SK-N-DZ (cell line): ENCODE measurements around the gene ROCK2.

Experiments
- DNase-seq: peaks from one replicate; pipeline ENCODE4 v3.0.0-alpha.2; 2015; ENCODE audit warnings: low spot score

ROCK2 gene

GRCh38 chr2:11367170-11367730, 22.8 kb upstream of the ROCK2 start:
- DNase-seq: no peak

DNA sequence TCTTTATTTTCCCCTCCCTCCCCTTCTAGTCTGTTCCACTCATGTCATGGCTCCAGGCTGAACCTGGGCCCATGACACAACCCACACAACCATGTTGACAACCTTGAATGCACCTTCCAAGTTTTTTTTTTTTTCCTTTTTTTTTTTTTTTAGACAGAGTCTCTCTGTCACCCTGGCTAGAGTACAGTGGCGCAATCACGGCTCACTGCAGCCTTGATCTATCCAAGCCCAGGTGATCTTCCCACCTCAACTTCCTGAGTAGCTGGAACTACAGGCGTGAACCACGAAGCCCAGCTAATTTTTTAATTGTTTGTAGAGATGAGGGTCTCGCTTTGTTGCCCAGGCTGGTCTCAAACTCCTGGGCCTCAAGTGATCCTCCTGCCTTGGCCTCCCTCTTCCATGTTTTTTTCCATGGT, 21.9 kb upstream of the ROCK2 start:
- no peak for DNase-seq

DNA sequence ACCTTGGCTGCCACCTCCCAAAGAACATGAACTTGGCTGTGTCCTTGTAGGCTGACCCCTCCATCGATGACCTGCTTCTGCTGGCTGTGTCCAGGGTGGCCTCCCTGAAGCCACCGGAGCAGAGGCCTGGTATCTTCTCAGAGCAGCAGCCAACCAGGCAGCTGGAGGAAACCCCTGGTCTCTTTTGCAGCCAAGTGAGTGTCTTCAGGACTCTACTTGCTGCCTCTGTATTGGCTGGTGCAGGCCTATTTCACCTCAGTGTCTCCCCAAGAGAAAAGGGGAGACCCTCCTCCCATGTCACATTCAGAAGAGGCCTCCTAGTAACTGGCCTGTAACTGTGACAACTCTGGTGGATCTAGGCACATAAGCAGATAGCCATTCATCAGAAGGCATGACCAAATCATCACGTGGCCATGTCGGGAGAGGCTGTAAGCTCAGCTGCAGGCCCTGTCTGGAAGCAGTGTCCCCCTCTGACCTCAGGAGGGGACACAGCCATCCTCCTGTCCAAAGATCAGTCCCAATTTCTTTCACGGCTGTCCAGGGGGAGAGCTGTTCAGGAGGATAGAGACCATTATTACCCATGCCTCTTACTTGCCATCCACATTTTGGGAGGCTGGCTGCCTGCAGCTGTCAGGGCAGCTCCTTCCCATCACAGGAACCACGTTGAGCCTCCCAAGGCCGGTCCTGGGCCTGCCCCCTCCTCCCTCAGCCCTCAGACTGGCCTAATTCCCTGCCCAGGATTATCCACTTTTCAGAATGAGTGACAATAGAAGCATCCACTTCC, 20.9 kb upstream of the ROCK2 start:
- DNase-seq: no peak

GRCh38 chr2:11364565-11364887, 20.1 kb upstream of the ROCK2 start:
- DNase-seq: no peak

DNA sequence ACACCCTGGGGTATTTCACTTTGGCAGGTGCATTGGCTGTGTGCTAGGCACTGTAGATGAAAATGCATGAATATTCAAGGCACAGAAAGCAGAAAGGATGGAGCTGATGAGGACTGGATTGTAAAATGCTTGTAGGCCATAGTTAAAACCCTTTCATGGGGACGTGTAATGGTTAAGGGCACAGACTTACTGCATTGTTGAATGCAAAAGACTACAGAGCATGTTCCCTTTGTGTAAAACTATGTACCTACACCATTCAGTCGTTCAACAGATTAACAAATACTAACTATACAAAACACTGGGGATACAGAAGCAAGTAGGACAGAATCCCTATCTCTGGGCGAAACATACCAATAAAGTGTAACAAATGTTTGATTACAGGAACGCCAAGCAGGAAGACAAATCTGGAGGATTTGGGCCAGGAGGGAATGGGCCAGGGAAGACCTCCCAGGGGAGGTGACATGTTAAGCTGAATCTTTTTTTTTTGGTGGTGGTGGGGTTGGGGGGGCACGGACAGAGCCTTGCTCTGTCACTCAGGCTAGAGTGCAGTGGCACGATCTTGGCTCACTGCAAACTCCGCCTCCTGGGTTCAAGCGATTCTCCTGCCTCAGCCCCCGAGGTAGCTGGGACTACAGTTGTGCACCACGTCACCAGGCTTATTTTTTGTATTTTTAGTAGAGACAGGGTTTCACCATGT, 19.6 kb upstream of the ROCK2 start:
- DNase-seq: no peak

DNA sequence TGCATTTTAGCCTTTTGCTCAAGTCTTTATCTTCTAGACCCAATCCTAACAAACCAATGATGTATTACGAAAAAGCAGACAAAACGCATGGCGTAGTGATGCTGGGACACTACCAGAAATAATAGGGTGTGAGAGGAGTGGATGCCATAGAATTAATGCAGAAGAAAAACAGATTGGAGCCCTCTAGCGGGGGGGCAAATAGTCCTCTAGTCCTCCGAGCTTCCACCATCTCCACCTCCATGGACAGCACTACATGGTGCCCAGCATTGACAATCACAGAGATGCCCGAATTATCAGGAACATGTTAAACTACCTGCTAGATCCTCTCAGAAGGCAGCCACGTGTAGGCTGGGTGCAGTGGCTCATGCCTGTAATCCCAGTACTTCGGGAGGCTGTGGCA, 15.4 kb upstream of the ROCK2 start:
- no peak for DNase-seq

GRCh38 chr2:11357428-11357972, 13.1 kb upstream of the ROCK2 start:
- DNase-seq: no peak

GRCh38 chr2:11356764-11357163, 12.3 kb upstream of the ROCK2 start:
- DNase-seq: no peak

DNA sequence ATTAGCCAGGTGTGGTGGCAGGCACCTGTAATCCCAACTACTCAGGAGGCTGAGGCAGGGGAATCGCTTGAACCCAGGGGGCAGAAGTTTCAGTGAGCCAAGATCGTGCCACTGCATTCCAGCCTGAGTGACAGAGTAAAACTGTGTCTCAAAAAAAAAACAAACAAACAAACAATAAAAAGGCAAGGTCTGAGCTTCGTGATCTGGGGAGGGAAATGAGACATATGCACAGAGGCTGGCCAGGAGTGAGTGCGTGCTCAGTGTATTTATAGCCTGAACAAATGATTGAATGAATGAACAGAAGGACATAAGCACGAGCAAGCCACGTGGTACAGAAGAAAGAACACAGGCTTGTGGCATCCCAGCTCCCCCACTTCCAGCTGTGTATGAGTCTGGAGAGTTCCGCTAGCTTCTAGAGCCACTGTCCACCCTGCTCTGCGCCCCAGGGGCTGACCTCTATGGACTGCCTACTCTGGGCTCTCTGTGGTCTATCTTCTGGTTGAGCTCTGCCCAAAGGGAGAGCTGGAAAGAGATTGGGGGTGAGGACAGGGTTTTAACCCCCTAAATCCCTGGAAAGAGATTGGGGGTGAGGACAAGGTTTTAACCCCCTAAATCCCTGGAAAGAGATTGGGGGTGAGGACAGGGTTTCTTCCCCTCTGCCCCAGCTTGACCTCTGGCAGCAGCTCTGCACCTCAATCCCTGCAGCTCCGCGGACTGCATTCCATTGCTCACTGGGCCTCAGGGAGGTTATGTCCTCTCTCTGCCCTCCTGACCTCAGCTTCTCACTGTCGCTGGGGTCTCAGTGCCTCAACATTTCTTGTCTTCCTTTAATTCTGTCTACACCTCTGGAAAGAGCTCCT, 11.0 kb upstream of the ROCK2 start:
- no peak for DNase-seq

GRCh38 chr2:11354363-11355154, 10.1 kb upstream of the ROCK2 start:
- DNase-seq: no peak

DNA sequence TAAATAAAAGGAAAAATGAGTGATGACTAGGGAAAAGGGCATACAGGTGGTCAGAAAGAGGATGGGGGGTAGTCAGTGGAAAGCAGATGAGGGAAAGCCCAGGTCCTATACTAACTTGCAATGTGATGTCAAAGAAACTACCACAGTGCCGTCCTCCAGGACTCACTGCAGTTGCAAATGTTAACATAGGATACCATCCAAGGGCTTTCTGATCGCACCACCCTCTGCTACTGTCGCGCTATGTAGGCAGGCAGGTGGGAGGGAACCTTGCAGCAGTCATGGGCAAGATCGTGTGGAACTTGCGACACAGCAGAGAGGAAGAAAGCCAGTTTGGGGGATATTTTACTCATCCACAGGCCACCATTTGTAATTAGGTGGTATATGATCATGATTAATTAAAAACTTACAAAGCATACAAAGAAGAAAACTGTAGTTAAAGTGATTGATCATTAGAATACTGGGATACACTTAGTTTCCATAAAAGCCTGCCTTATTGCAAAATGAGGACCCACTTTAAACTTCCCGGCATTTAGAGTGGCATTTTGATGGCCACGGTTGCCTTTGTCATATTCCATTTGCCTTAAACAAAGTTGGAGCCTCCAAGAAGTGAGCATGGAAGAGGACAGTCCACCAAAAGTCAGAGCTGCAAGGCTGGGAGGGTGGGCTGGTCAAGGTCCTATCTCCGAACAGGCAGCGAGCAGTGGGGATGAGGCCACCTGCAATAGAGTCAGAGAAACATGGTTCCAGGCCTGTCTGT, 8.5 kb upstream of the ROCK2 start:
- no peak for DNase-seq

- DNase-seq: no peak
These were observed 3.8 kb upstream of the ROCK2 start for GRCh38 chr2:11348209-11348749.

DNA sequence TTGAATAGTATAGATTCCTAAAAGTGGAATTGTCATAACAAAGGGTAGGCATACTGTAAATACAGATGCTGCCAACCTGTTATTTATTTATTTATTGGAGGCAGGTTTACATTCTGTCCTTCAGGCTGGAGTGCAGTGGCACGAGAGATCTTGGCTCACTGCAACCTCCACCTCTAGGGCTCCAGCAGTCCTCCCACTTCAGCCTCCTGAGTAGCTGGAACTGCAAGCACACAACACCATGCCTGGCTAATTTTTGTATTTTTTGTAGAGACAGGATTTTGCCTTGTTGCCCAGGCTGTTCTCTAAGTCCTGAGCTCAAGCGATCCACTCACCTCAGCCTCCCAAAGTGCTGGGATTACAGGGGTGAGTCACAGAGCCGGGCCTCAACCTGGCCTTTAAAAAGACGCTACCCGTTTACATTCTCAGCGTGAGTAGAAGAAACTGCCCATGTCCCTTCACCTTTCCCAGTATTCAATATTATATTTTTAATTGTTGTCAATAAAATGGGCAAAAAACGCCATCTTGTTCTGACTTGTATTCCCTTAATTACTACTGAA, 3.0 kb upstream of the ROCK2 start:
- no peak for DNase-seq

- no peak for DNase-seq
These were observed 1.6 kb upstream of the ROCK2 start for GRCh38 chr2:11346023-11346482.

GRCh38 chr2:11344956-11345677, 681 bp upstream of the ROCK2 start:
- peak; percentile 47 for DNase-seq

- DNase-seq: peak; percentile 70
These were observed 640 bp downstream of the ROCK2 start for GRCh38 chr2:11343650-11344341.

DNA sequence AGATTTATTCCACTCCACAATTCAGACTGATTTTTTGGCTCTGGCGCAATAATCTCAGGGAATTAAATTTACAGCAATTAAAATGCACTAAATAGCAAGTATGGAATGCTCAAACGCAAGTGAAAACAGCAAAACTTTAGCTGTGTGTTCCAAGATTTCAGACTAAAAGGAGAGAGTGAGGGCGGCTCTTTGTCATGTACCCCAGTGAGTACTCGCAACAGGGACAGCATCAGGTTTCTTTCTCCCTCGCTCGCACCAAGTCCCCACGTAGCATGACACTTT, 1.1 kb downstream of the ROCK2 start:
- DNase-seq: no peak
